Cerebellar cortex (tissue), 1 donor: Measurements from ENCODE around the gene MYL5.
"Not testable (repeated sequence)": the region's sequence is repeated elsewhere in the genome, so short reads cannot be mapped to it uniquely, and the experiment has no call there.

Experiments used
- DNase-seq: peaks from one replicate; pipeline ENCODE4 v3.0.0-alpha.2; 2015; ENCODE audit warnings: low spot score

The MYL5 gene

DNA sequence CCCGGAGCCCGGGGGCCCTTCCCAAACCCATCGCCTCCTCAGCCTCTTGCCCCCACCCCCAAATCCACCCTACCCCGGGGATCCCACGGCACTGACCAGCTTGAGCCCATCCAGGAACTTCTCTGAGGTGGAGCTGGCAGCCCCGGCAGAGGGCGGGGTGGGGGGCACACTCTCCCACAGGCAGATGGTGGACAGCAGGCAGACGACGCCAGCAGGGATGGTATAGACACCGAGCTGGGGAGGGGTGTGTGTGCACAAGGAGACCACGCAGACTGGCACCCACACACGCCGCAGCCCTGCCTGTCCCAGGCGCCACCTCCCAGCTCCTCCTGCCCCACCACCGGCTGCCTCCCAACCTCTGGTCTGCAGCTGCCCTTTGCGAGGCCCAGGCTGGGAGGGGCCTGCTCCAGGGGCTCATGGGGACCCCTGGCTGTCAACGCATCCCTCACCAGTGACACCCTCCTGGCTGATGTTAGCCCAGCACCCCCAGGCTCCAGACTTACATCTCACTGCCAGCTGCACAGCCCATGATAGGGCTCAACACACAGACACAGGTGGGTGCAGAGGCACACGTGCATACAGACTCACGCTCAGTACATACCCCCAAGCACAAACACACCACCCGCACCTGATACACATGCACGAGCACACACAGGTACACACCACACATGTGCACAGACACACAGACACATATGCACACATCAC lies 10.4 kb downstream of the MYL5 start:
- DNase-seq: no peak

DNA sequence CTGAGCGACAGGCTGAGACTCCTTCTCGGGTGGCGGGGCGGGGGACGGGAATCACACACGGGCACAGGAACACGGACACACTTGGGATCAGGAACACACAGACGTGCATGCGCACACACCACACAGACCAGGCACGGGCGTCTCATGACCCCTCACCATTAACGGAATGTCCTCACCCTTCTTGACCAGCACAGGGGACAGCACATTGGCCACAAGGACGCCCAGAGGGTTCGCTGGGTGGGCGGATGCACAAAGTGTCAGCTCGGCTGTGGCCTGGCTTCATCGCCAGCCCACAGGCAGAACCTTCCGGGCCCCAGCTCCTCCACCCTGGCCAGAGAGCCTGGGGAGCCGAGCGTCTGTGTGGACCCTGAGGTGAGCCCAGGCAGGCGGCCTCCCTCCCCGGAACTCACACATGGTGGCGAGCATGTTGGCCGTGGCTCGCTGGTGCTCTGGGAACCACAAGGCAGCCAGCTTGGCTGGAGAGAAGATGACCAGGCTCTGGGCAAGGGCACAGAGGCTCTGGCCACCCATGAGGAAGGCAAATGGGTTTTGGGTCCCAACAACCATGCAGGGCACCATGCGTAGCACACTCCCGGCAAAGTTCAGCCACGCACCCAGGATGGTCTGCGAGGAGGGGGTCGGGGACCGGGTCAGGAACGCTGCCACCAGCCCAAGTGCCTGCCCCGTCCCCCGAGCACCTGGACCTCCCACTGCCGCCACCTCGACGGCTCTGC lies 11.5 kb downstream of the MYL5 start:
- DNase-seq: no peak

DNA sequence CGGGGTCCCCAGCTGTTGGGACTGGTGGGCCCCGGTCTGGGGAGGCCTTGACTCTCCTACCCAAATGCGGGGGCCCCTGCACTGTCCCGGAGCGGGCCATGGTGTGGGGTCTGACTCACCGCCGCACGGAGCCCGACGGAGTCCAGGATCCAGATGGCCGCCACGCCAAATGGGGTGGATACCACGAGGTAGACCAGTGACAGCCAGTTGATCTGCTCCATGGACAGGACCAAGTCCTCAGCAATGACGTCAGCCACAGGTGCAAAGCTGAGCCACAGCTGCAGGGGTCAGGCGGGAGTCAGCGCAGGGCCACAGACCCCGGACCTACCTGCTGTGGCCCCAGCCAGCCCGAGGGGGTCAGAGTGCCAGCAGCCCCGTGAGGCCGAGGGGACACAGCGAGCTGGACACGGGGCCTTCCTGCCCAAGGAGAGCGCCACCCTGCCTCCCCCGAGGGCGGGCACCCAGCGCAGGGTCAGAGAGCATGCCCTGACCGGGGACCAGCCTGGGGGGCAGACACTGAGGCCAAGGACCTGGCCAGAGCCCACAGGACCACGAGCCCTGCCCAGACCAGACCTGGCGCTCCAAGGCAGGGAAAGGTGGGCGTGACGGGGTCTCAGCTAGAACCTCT lies 12.2 kb downstream of the MYL5 start:
- no peak for DNase-seq

DNA sequence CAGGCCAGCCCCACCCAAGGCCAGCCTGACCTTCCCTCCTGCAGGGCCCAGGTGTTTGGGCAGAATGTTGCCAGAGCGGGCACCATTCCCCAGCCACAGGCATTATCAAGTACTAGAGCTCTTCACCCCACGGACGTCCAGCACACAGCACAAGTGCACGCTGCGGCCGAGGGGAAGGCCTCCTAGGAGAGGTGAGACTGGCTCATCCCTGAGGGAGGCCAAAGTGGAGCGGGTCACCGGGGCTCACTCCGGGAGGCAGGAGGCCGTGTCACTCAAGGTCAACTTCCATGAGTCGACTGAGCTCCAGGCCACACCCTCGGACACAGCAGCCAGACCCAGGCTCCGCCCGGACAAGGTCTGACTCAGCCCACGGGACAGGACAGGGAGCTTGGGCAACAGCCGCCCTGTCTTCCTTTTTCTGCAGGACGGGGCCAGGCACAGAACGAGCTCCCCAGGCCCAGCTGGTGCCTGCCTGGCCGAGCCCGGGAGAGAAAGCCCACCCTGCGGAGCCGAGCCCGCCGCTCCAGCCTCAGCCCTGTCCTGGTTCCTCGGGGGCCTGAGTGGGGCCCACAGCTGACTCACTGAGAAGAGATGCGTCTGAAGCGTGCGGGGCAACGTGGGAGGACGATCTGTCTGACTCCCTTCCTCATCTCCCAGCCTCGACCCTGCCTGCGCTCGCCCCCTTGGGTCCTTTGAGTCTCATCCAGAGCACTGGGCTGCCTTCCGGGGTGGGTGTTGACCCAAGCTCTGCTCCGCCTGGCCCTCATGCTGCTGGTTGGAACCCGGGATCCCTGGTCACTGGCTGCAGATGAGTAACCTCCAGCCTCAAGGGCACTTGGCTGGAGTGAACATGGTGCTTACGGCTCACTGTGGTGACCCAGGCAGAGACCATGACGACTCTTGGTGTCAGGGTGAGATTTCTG lies 13.0 kb downstream of the MYL5 start:
- no peak for DNase-seq

DNA sequence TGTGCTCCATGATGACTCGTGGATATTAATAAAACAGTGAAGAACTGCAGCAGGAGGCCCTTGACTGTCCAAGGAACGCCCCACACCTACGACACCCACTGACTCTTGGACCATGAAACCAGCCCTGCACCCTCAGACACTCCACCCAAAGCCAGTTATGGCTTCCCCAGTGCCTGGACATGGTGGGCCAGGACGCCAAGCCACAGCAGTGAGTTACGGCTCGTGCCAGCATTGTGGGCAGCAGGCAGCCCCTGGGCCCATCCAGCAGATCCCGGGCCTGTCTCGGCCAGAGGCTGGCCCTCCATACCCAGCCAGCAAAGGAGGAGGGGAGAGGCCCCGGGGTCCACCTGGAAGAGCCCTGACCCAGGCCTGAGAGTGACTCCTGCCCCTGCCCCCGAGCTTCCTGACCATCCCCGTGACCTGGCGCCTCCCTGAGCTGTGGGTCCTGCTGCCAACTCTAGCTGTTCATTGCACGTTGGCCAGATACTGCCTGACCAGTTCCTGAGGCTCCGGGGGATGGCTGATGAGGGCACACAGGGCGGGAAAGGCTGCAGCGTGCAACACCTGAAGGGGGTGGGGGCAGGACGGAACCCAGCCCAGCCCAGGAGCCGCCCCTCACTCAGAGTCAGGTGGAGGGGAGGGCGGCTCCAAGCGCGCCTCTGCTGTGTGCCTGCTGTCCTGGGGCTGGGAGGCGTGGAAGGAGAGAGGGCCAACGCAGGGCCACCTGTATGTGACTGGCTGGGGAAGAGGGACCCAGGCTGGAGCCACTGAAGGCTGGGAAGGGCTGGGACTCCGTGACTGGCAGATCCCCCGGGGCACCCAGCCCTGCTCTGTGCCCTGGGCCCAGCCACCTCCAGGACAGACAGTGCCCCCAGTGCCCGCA lies 13.9 kb downstream of the MYL5 start:
- no peak for DNase-seq

DNA sequence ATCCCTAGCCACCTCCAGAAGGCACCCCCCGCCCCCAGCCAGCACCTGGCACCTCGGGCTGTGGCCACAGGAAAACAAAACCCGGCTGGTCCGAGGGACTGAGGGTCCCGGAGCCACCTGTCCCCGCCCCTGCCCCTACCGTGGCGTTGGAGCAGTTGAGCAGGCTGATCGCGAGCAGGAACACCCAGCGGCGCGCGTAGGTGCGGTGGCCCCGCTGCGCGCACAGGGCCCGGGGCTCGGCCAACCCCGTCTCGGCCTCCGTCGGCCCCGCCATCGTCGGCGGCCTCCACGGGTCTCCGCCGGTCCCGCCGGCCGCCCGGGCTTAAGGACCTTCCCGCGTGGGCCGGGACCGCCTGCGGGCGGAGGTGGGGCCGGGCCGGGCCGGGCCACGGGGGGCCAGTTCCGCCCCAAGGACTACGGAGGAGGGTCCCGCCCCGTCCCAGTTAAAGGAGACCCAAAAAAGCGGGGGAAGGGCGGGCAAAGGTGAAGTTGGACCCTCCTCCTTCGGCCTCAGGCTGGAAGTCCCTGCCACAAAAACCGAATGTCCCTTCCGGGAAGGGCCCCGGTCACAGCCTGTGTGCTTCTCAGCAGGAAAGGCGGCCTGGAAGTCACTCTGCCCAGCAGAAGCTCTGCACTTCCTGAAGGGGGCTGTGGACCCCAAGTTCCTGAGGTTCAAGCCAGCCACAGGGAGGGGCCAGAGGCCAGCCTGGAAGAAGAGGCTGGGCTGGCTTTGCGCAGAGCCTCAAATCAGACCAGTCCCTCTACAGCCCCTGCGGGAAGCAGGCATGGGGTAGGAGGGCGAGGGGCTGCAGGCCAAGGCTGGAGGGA lies 14.7 kb downstream of the MYL5 start, which contains the start of gene SLC49A3:
SLC49A3 (minus strand) TSS at position 298 of the 828 bp plus-strand sequence; CDS start at position 274, 24 bp downstream.
- no peak for DNase-seq

DNA sequence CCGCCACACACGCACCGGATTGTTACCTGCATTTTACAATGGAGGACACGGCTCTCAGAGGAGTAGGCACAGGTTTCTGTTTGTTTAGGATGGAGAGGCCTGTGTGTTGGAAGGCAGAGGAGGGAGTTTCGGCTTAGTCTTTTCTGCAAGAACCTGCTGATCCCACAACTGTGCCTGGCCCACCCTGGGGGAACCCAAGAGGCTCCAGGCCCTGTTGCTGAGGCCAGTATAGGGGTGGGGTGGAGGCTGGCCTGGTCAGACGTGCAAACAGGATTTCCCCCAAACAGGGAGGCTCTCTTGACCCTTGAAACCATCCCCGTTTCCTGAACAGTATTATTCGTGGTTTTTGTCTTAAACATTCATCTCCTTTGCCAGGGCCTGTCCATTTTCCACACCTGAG lies 15.4 kb downstream of the MYL5 start:
- DNase-seq: no peak

DNA sequence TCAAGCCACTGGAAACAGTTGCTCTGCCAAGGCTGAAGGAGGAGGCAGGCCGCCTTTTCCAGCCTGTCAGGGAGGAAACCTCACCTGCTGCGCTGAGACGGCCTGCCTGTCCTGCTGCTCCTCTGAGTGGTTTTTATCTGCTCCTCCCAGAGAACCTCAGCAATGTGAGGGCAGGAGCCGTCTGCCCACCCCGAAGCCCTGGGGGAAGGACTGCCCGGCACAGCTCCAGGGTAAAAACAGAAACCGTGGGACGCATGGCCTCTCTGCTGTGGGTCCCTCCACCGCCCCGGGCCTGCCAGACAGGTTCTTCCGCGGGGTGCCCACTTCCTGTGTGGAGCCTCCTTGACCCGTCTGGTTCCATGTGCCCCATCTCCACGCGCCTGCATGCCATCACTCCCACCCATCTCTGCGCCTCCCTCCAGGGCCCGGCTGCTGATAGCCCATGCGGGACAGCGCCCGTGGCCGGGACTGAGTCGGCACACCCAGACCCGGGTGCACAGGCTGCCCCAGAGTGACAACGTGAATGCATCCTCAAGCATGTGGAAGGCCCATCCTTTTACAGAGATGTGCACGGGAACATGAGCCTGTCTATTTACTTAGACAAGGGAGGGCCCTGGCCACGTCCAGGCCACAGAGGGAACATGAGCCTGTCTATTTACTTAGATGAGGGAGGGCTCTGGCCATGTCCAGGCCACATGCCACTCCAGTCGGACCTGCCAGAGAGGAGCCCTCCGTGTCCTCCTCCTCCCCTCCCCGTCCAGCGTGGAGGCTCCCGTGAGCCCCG lies 18.6 kb downstream of the MYL5 start:
- no peak for DNase-seq

DNA sequence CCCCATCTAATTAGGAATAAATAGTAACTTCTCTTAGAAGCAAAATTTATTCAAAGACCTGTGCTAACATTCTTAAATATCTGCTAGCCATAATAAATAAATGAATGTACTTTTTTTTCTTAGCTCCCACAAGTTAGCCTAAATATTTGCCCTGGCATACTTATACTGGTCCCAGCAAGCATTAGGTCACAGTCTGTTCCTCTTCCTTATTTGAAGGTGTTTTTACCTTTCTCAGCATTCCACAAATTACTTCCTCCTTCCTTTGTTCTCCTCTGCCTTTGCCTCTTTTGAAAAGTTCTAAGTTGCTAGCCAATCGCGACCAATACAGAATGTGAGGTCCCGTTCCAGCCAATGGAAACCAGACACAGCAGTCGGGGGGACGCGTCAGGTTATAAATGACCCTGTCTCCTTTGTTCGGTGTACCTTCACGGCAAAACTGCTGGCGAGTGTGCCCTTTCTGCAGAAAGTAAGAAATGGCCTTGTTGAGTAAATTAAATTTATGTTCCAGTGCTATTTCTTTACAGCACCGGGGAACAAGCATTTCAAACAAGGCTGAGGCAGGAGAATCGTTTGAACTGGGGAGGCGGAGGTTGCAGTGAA lies 20.1 kb downstream of the MYL5 start:
- not testable (repeated sequence) for DNase-seq

DNA sequence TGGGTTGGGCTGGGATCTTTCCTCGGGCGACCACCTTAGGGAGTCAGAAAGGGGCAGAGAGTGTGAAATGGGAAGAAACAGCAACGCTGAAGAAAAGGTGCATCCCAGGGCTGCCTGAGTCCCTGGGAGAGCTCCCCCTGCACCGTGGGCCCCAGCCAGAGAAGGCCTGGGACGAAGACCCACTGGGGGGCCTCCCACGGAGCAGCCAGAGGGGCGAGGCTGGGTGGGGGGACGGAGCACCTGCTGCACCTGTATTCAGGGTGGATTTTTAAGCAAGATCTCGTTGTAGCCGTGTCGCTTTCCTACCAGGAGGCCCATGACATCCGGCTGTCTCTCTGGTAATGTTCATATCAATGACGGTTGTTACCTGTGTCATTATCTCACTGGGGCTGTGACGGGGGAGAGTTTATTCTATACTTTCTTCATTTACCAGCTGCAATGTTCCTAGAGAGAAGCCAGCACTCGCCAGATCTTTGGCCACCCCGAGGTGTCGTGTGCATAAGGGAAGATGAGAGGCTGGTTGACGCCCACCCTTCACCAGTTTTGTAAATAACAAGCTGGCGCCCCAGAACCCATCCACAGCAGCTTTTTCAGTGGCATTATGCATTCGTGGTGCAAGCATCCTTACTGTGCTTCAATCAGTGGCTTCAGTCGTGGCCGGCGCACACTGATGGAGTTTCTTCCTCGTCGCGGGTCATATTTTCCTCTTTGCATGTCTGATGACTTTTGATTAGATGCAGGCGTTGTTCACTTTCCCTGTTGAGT lies 25.7 kb downstream of the MYL5 start:
- no peak for DNase-seq

DNA sequence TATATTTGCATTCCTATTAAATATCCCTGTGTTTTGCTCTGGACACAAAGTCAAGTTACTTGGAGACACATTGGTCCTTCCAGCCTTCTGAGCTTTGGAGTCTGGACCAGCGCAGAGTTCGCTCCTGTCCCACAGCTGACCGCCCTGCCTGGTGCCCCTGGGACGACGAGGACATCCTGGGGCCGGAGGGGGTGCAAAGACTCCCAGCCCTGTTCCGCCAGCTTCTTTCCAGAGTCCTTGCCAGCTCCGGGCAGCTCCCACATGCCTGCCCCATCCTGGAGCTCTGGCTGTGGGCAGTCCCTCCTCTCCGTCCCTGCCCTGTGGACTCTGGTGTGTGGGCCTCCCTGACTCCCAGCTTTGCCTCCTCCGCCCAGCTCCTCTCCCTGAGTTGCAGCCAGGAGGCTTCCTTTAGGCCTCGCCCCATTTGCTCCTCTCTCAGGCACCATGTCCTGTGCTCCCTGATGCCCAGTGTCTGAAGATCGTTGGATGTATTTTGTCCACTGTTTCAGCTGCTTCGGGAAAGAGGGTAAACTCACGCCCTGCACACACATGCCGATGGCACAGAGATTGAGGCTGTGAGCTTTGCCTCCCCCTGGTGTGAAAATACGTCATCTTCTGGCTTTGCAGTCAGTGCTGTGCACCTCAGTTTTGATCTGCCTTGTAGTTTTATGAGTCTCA lies 26.4 kb downstream of the MYL5 start:
- DNase-seq: no peak

DNA sequence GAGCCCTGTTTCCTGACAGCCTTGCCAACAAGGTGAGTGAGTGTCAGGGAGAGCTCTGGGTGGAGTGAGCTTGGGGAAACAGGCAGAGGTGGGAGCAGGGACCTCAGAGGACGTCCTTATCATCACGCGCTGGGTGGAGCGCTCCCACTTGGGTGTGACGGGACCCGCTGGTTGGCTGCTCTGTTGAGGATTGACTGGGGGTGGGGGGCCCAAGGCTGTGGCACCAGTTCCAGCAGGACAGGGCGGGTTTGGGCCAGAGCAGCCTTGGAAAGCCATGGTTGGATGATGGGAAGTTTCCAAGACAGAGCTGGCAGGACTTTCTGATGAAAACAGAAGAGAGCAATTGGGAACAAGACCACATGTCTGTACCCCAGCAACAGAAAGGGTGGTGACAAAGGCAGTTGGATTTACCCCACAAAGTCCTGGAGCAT lies 28.3 kb downstream of the MYL5 start:
- DNase-seq: no peak

DNA sequence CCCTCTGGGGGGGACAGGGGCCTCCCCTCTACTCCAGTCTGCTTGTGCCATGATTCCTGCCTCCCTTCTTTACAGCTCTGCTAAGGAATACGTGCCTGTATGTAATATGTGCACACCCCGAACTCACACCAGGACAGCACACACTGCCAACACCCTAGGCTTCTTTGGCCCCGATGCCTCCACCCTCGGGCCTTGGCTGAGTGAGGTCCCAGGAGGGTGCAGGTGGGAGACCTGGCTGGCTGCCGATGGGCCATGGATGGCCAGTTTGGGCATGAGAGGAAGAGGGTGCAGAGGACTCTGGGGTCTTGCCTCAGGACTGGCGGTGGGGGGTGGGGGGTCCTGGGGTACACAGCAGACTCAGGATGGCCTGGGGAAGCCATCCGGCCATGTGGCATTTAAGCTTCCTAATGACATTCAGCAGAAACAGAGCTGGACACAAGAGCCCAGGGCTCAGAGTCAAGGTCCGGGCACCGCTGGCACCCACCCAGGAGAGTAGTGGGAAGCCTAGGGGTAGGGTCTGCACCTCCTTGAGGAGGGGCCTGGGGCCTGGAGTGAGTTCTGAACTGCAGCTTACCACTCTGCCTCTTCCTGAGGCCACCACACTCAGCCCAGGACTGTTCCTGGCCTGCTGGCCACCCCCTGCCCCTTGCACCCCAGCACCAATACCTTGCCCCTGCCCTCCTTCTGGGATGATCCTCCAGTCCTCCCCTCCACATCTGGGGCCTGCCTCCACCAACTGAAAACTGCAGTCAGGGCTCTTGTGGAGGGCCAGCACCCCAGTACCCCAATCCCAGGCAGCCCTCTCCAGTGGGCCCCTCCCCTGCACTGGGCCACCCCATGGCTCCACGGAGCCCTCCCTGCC lies 29.2 kb downstream of the MYL5 start:
- DNase-seq: no peak

DNA sequence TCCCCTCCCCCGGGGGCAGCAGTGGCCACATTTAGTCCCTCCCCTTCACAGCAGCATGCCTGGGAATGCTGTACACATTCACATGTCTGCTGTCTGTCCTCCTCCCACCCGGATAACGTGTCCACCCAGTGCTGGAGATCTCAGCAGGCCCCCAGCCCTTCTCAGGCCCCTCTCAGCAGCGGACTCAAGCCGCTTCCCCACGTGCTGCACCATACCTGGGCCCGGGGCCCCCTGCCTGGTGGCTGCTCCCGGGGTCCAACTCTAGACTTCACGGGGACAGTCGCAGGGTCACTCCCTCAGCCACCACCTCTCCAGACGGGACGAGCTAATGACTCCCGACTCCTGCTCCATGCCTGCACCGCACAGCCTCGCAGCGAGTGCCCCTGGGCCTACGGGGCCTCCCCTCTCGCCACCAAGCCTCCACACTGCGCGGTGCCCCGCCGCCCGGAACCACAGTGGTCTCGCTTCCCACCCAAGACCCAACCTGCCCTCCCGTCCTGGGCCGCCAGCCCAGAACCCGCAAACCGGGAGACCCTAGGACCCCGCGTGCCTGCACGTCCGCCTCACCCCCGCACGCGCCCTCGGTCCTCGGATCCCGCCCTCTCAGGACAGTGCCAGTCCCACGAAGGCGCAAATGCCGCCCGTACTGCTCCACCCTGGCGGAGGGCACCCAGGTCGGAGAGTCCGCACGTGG lies 30.0 kb downstream of the MYL5 start:
- no peak for DNase-seq

DNA sequence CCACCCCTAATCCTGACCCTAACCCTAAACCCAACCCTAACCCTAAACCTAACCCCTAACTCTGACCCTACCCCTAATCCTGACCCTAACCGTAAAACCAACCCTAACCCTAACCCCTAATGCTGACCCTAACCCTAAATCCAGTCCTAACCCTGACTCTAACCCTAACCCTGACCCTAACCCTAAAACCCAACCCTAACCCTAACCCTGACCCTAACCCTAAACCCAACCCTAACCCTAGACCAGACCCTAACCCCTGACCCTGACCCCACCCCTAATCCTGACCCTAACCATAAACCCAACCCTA lies 30.6 kb downstream of the MYL5 start:
- no peak for DNase-seq
